K562 (cell line): ENCODE results near the gene KRTAP4-3. TPM values are rescaled to one million over a fixed set of nuclear protein-coding genes. Genes with fewer than 3 reads are reported as not detected.

Experiments
- ATAC-seq: fragments of 200-7000 bp; cut with Tn5 transposase; 3 replicates; pipeline ENCODE4 v1.9.1; 2020; ENCODE audit warnings: moderate library complexity
- BruUV-seq: library from RNA; stranded (reverse); fragments of 400-500 nt; replicated peaks from 2 replicates; lab custom pipeline; 2021; lab: Mats Ljungman, UMichigan
- CTCF ChIA-PET: fragments of 300-600 bp; formaldehyde crosslinking; extraction: SDS; loops from one replicate; lab custom pipeline; 2021; ENCODE audit warnings: low intra/inter-chr PET ratio; lab: Yijun Ruan, JAX
- POLR2A ChIA-PET: fragments of 300-600, 350-650 bp; sonication (Branson Sonifier 250); formaldehyde crosslinking; extraction: SDS; loops from one replicate; lab custom pipeline; 2021; ENCODE audit warnings: antibody characterized with exemption, inconsistent platforms; lab: Yijun Ruan, JAX
- DNase-seq, 4 experiments: peaks; one replicate each; pipeline versions ENCODE4 v3.0.0 to v3.0.0-alpha.2; 2011 to 2018; ENCODE audit warnings: low spot score in 3 of 4, mixed read lengths in 3 of 4; ENCODE audit errors: extremely low read depth in 1 of 4
- FAIRE-seq: peaks from 2 replicates; lab custom pipeline; 2011; peaks lifted over from hg19 to GRCh38; lab: Jason Lieb, UNC
- H2AFZ ChIP-seq: 2 replicates; pipeline ENCODE4 v1.6.0; 2011; ENCODE audit warnings: low read depth, low read length, control low read depth, inconsistent platforms
- H3K27ac ChIP-seq: fragments of 200-600 bp; 3 replicates; pipeline ENCODE4 v1.8.0; 2011; ENCODE audit warnings: low read depth, mild to moderate bottlenecking, control low read depth, inconsistent platforms, low read length, moderate library complexity, mixed read lengths; ENCODE audit errors: extremely low read depth
- H3K27me3 ChIP-seq, 2 experiments: fragments of 300-600 bp in 1 of 2; 2 replicates in 1 of 2; 3 replicates in 1 of 2; pipeline versions ENCODE4 v1.6.0 to v1.8.0; 2011; ENCODE audit warnings: inconsistent platforms in 2 of 2, low read length in 2 of 2, mild to moderate bottlenecking in 1 of 2, mixed read lengths in 1 of 2, moderate library complexity in 1 of 2; ENCODE audit not compliant: control insufficient read depth in 2 of 2, insufficient read depth in 2 of 2
- H3K36me3 ChIP-seq: fragments of 300-600 bp; 3 replicates; pipeline ENCODE4 v1.8.0; 2011; ENCODE audit warnings: mild to moderate bottlenecking, low read length, inconsistent platforms; ENCODE audit not compliant: control insufficient read depth, insufficient read depth
- H3K4me1 ChIP-seq, 2 experiments: fragments of 200-600 bp in 1 of 2; replicated peaks in 1 of 2; 2 replicates in 1 of 2; 3 replicates in 1 of 2; pipeline versions ENCODE4 v1.5.1 to v1.8.0; 2011; ENCODE audit warnings: inconsistent platforms in 2 of 2, low read length in 2 of 2, mild to moderate bottlenecking in 1 of 2, mixed read lengths in 1 of 2, moderate library complexity in 1 of 2; ENCODE audit not compliant: control insufficient read depth in 2 of 2, insufficient read depth in 2 of 2
- H3K4me2 ChIP-seq: 2 replicates; pipeline ENCODE4 v1.6.1; 2011; ENCODE audit warnings: low read length, control low read depth, inconsistent platforms, mixed read lengths; ENCODE audit not compliant: insufficient read depth
- H3K4me3 ChIP-seq: fragments of 200-600 bp; sonication (generic), shearing (Covaris generic); 2 replicates; pipeline ENCODE4 v1.5.1; 2016; ENCODE audit warnings: control low read depth, inconsistent platforms
- H3K79me2 ChIP-seq: fragments of 200-600 bp; 3 replicates; pipeline ENCODE4 v1.8.0; 2011; ENCODE audit warnings: low read length, inconsistent platforms; ENCODE audit not compliant: control insufficient read depth, insufficient read depth
- H3K9ac ChIP-seq, 2 experiments: 2 replicates each; pipeline versions ENCODE4 v1.6.0 to v1.6.1; 2011; ENCODE audit warnings: low read depth in 2 of 2, low read length in 2 of 2, control low read depth in 1 of 2, inconsistent platforms in 1 of 2, mild to moderate bottlenecking in 1 of 2, mixed read lengths in 1 of 2; ENCODE audit not compliant: insufficient read depth in 1 of 2
- H3K9me1 ChIP-seq: one replicate; pipeline ENCODE4 v1.6.0; 2011; ENCODE audit warnings: inconsistent platforms, mild to moderate bottlenecking, low read length, moderate library complexity; ENCODE audit not compliant: control insufficient read depth, insufficient read depth
- H3K9me3 ChIP-seq: replicated peaks from 2 replicates; pipeline ENCODE4 v1.5.1; 2011; ENCODE audit warnings: low read depth, low read length, inconsistent platforms; ENCODE audit not compliant: control insufficient read depth, insufficient read depth
- H4K20me1 ChIP-seq: replicated peaks from 2 replicates; pipeline ENCODE4 v1.6.1; 2011; ENCODE audit warnings: low read length, inconsistent platforms, mixed read lengths; ENCODE audit not compliant: control insufficient read depth, insufficient read depth
- CBX2 ChIP-seq: fragments of 200-600 bp; sonication (generic); IDR thresholded peaks from one replicate; pipeline ENCODE4 v1.6.1; 2012; ENCODE audit warnings: mild to moderate bottlenecking, low read length, inconsistent platforms; ENCODE audit not compliant: insufficient read depth, poor library complexity, severe bottlenecking
- CBX3 ChIP-seq, 2 experiments: IDR thresholded peaks; 1 replicate in 1 of 2; 2 replicates in 1 of 2; pipeline ENCODE4 v1.6.1; 2012; ENCODE audit warnings: inconsistent platforms in 2 of 2, low read length in 2 of 2, borderline replicate concordance in 1 of 2, control low read depth in 1 of 2
- CCNT2 ChIP-seq: IDR thresholded peaks from 2 replicates; pipeline ENCODE4 v1.6.1; 2011; ENCODE audit warnings: borderline replicate concordance, low read depth, mild to moderate bottlenecking, moderate library complexity, mixed read lengths, low read length; ENCODE audit not compliant: insufficient read length; ENCODE audit errors: extremely low read depth
- DNMT1 ChIP-seq: fragments of 450-650 bp; IDR thresholded peaks from 2 replicates; pipeline ENCODE4 v1.6.1; 2016; ENCODE audit warnings: antibody characterized with exemption, mild to moderate bottlenecking
- POLR3G ChIP-seq: IDR thresholded peaks from 2 replicates; pipeline ENCODE4 v1.6.1; 2011; ENCODE audit not compliant: insufficient read length, insufficient replicate concordance; ENCODE audit errors: extremely low read depth
- U2AF1 ChIP-seq: fragments of 200-400 bp; formaldehyde crosslinking; optimal IDR thresholded peaks from 2 replicates; pipeline ENCODE3; 2017; ENCODE audit warnings: mild to moderate bottlenecking, low read depth, low read length, moderate library complexity
- whole genome bisulfite sequencing: fragments of 100-300 bp; shearing (Covaris generic); methylation state at CpG from one replicate; pipeline ENCODE4 v1.1.6; 2016; ENCODE audit warnings: low coverage, mixed read lengths; ENCODE audit not compliant: insufficient coverage; ENCODE audit errors: missing lambda C conversion rate; 5-methylcytosine and 5-hydroxymethylcytosine counted together
- in situ Hi-C: fragments of 300-500 bp; cut with MboI; formaldehyde crosslinking; loops from 4 replicates; pipeline ENCODE4 v1.15.0; 2018; ENCODE audit warnings: inconsistent platforms, mixed read lengths
- intact Hi-C: fragments of 100-400 bp; cut with micrococcal nuclease; formaldehyde crosslinking; loops from 2 replicates; pipeline ENCODE4 v1.14.2; 2022
- polyA plus RNA-seq, 8 experiments: library from polyadenylated mRNA; depleted of rRNA in 4 of 8; stranded (reverse) in 5 of 8; unstranded in 3 of 8; fragments of >200 nt; fragmentation: Nextera tagmentation in 2 of 8; fragmentation: Illumina TruSeq in 1 of 8; extraction: Ambion mirVana in 2 of 8; extraction: Trizol in 1 of 8; gene quantifications; 2 replicates each; pipeline versions ENCODE4 v1.2.1 to v1.2.3, GENCODE V29; 2011 to 2014; ENCODE audit warnings: inconsistent platforms in 1 of 8, missing spikeins in 1 of 8
- total RNA-seq, 7 experiments: library from RNA; depleted of rRNA in 6 of 7; stranded (reverse); fragments of >200 nt in 6 of 7; fragmentation: Illumina TruSeq in 2 of 7; extraction: Trizol in 2 of 7; gene quantifications; 2 replicates each; pipeline versions ENCODE4 v1.2.1 to v1.2.3, GENCODE V29; 2011 to 2021; ENCODE audit warnings: low replicate concordance in 1 of 7
- TF ChIP-seq, protein P1 (sequence below): fragments of 450-650 bp; formaldehyde crosslinking; IDR thresholded peaks from 2 replicates; pipeline ENCODE4 v1.4.0; 2020; ENCODE audit warnings: mild to moderate bottlenecking, moderate library complexity
- TF ChIP-seq, protein P2 (sequence below): fragments of 250-450 bp; sonication (Bioruptor Pico); IDR thresholded peaks from 2 replicates; pipeline ENCODE4 v1.5.0; 2021
- TF ChIP-seq, protein P3 (sequence below): fragments of 450-650 bp; IDR thresholded peaks from 2 replicates; pipeline ENCODE4 v1.6.1; 2016; ENCODE audit warnings: borderline replicate concordance

The KRTAP4-3 gene
- total and polyA plus RNA-seq, 9 of the 15 experiments (the other 6 are each of a cell fraction or from before 2014, with no cell fraction given): not detected

DNA sequence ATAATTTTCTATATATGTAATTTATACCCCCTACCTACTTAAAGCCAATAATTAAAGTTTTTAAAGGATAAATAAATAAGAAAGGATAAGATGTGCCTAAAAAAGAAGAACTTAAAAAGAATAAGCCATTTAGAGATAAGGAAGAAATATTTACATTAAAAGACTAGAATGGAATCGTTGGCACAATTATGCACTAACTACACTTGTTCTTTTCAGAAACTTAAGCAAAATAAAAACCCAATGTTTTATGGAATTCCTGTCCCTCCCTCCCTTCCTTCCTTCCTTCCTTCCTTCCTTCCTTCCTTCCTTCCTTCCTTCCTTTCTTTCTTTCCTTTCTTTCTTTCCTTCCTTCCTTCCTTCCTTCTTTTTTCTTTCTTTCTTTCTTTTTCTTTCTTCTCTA lies 23.2 kb downstream of the KRTAP4-3 start:
- H3K9me1 ChIP-seq: no peaks in the 10 kb centered on the region
- no peak overlapping the region for H3K27ac ChIP-seq
- no peak overlapping the region for H3K9ac ChIP-seq
- in situ Hi-C loops: no loop called here
- FAIRE-seq (no peak), DNase-seq (no peak), ATAC-seq (no peak)
- ChIA-PET POLR2A (no interaction called here), CTCF (no interaction called here)
- H3K4me1 ChIP-seq: no peaks in the 10 kb centered on the region
- intact Hi-C loops: no loop called here
- H3K27me3 ChIP-seq: no peaks in the 10 kb centered on the region
- H4K20me1 ChIP-seq: no peaks in the 10 kb centered on the region
- H3K4me3 ChIP-seq: no peak overlapping the region
- H3K36me3 ChIP-seq: no peaks in the 10 kb centered on the region
- WGBS: 0% methylated on average over 1 of the region's 1 CpG
- H2AFZ ChIP-seq: no peak overlapping the region
- no peaks in the 10 kb centered on the region for H3K9me3 ChIP-seq
- BruUV-seq: no TSS peak
- H3K4me2 ChIP-seq: no peak overlapping the region
- TF ChIP-seq CCNT2 (no peak), U2AF1 (peak; percentile 32)
- TF ChIP-seq, protein P1, sequence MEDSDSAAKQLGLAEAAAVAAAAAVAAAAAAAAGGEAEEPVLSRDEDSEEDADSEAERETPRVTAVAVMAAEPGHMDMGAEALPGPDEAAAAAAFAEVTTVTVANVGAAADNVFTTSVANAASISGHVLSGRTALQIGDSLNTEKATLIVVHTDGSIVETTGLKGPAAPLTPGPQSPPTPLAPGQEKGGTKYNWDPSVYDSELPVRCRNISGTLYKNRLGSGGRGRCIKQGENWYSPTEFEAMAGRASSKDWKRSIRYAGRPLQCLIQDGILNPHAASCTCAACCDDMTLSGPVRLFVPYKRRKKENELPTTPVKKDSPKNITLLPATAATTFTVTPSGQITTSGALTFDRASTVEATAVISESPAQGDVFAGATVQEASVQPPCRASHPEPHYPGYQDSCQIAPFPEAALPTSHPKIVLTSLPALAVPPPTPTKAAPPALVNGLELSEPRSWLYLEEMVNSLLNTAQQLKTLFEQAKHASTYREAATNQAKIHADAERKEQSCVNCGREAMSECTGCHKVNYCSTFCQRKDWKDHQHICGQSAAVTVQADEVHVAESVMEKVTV (CRISPR knock-in tag): no peak
- no peaks in the 10 kb centered on the region for H3K79me2 ChIP-seq

DNA sequence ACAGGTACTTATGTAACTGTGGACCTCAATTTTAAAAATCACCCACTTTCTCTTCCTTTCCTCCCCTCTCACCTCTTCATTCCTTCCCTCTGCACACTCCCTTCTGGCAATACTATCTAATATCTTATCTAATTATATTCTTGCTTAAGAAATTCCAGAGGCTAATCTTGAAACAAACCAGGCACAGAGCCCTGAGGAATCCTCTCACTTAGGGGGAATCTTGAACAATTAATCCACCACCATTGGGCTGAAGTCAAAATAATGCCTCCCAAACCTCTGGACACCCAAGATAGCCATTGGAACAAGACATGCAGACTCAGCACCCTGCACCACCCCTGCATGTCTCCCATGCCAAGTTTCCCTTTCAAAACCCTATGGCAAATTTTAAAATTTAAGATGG lies 26.7 kb downstream of the KRTAP4-3 start:
- no peak overlapping the region for H3K9ac ChIP-seq
- POLR2A ChIA-PET: no interaction called here
- H3K4me2 ChIP-seq: no peak overlapping the region
- H3K79me2 ChIP-seq: no peaks in the 10 kb centered on the region
- no peaks in the 10 kb centered on the region for H3K36me3 ChIP-seq
- FAIRE-seq (no peak), ATAC-seq (no peak), DNase-seq (no peak)
- H3K4me3 ChIP-seq: no peak overlapping the region
- CTCF ChIA-PET: no interaction called here
- H3K4me1 ChIP-seq: no peaks in the 10 kb centered on the region
- intact Hi-C loops: no loop called here
- no peaks in the 10 kb centered on the region for H3K9me3 ChIP-seq
- no peak overlapping the region for H2AFZ ChIP-seq
- no peaks in the 10 kb centered on the region for H3K27me3 ChIP-seq
- no peaks in the 10 kb centered on the region for H4K20me1 ChIP-seq
- in situ Hi-C loops: no loop called here
- no peak overlapping the region for H3K27ac ChIP-seq
- no peaks in the 10 kb centered on the region for H3K9me1 ChIP-seq
- no TSS peak for BruUV-seq
- TF ChIP-seq, protein P2, sequence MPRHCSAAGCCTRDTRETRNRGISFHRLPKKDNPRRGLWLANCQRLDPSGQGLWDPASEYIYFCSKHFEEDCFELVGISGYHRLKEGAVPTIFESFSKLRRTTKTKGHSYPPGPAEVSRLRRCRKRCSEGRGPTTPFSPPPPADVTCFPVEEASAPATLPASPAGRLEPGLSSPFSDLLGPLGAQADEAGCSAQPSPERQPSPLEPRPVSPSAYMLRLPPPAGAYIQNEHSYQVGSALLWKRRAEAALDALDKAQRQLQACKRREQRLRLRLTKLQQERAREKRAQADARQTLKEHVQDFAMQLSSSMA (CRISPR knock-in tag): no peak
- TF ChIP-seq CBX2 (no peak), CBX3 (IDR thresholded peaks at IDR 0.05; ENCODE audit: borderline replicate concordance in 1 of 2, low read length in 2 of 2) (no peak), POLR3G (no peak), DNMT1 (no peak)
- TF ChIP-seq, protein P3, sequence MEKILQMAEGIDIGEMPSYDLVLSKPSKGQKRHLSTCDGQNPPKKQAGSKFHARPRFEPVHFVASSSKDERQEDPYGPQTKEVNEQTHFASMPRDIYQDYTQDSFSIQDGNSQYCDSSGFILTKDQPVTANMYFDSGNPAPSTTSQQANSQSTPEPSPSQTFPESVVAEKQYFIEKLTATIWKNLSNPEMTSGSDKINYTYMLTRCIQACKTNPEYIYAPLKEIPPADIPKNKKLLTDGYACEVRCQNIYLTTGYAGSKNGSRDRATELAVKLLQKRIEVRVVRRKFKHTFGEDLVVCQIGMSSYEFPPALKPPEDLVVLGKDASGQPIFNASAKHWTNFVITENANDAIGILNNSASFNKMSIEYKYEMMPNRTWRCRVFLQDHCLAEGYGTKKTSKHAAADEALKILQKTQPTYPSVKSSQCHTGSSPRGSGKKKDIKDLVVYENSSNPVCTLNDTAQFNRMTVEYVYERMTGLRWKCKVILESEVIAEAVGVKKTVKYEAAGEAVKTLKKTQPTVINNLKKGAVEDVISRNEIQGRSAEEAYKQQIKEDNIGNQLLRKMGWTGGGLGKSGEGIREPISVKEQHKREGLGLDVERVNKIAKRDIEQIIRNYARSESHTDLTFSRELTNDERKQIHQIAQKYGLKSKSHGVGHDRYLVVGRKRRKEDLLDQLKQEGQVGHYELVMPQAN: no peak
